ENCODE results near the gene SND1.

SND1 gene

GRCh38 chr7:127789031-127789430 lies 137.0 kb downstream of the SND1 start:
- H2AFZ ChIP-seq (ENCODE audit: low read length): no peak overlapping the region
- no peak overlapping the region for H3K9ac ChIP-seq (ENCODE audit: low read length)
- no peak overlapping the region for H3K27ac ChIP-seq (ENCODE audit: low read depth, low read length, poor library complexity, severe bottlenecking)
- peaks cover 7% of the 10 kb centered on the region; the same call in 1 of the 2 replicates for H3K79me2 ChIP-seq (ENCODE audit: insufficient read depth, low read length)
- no peaks in the 10 kb centered on the region for H3K9me2 ChIP-seq (ENCODE audit: low read depth, low read length)
- H3K4me1 ChIP-seq (ENCODE audit: insufficient read depth, low read length, severe bottlenecking): peaks cover 28% of the 10 kb centered on the region
- H3K36me3 ChIP-seq (ENCODE audit: insufficient read depth, low read length): peaks cover 9% of the 10 kb centered on the region; the same call in 1 of the 2 replicates
- no peaks in the 10 kb centered on the region for H4K20me1 ChIP-seq (ENCODE audit: insufficient read depth, low read length)
- no peaks in the 10 kb centered on the region for H3K9me3 ChIP-seq (ENCODE audit: low read length)
- no peaks in the 10 kb centered on the region for H3F3A ChIP-seq (ENCODE audit: insufficient read depth, low read length)
- H3K4me2 ChIP-seq (ENCODE audit: low read length): no peak overlapping the region
- TF ChIP-seq EZH2 (IDR thresholded peaks at IDR 0.05; ENCODE audit: borderline replicate concordance, low read length) (no peak), CTCF (IDR thresholded peaks at IDR 0.05; ENCODE audit: low read length) (no peak)
- no peaks in the 10 kb centered on the region for H3K27me3 ChIP-seq (ENCODE audit: insufficient read depth, low read length)
- no peak overlapping the region for H3K4me3 ChIP-seq (ENCODE audit: low read depth, low read length, poor library complexity, severe bottlenecking)

GRCh38 chr7:127791446-127792189 lies 139.6 kb downstream of the SND1 start:
- no peaks in the 10 kb centered on the region; the same call in 1 of the 2 replicates for H3K79me2 ChIP-seq (ENCODE audit: insufficient read depth, low read length)
- no peak for TF ChIP-seq CTCF (IDR thresholded peaks at IDR 0.05; ENCODE audit: low read length)
- no peak for TF ChIP-seq EZH2 (IDR thresholded peaks at IDR 0.05; ENCODE audit: borderline replicate concordance, low read length)
- no peaks in the 10 kb centered on the region for H3K27me3 ChIP-seq (ENCODE audit: insufficient read depth, low read length)

GRCh38 chr7:127792528-127793342 lies 140.7 kb downstream of the SND1 start:
- Histone ChIP-seq H3K9me3 (ENCODE audit: low read length) (no peaks in the 10 kb centered on the region), H4K20me1 (ENCODE audit: insufficient read depth, low read length) (no peaks in the 10 kb centered on the region), H3K27ac (ENCODE audit: low read depth, low read length, poor library complexity, severe bottlenecking) (peak overlapping the region; percentile 30), H3K9me2 (ENCODE audit: low read depth, low read length) (no peaks in the 10 kb centered on the region), H3K4me3 (ENCODE audit: low read depth, low read length, poor library complexity, severe bottlenecking) (no peak overlapping the region), H2AFZ (ENCODE audit: low read length) (no peak overlapping the region), H3K4me1 (ENCODE audit: insufficient read depth, low read length, severe bottlenecking) (peaks cover 28% of the 10 kb centered on the region), H3K79me2 (ENCODE audit: insufficient read depth, low read length) (no peaks in the 10 kb centered on the region; the same call in 1 of the 2 replicates), H3K9ac (ENCODE audit: low read length) (no peak overlapping the region; the same call in 1 of the 2 replicates), H3K4me2 (ENCODE audit: low read length) (peak overlapping the region; percentile 28; the same call in 1 of the 2 replicates), H3K36me3 (ENCODE audit: insufficient read depth, low read length) (no peaks in the 10 kb centered on the region), H3K27me3 (ENCODE audit: insufficient read depth, low read length) (no peaks in the 10 kb centered on the region), H3F3A (ENCODE audit: insufficient read depth, low read length) (no peaks in the 10 kb centered on the region)
- TF ChIP-seq CTCF (IDR thresholded peaks at IDR 0.05; ENCODE audit: low read length) (peak; percentile 99), EZH2 (IDR thresholded peaks at IDR 0.05; ENCODE audit: borderline replicate concordance, low read length) (no peak)

More at GRCh38 chr7:127791446-127792189, 139.6 kb downstream of the SND1 start:
- Histone ChIP-seq H4K20me1 (ENCODE audit: insufficient read depth, low read length) (no peaks in the 10 kb centered on the region), H3K4me1 (ENCODE audit: insufficient read depth, low read length, severe bottlenecking) (peaks cover 30% of the 10 kb centered on the region), H3K27ac (ENCODE audit: low read depth, low read length, poor library complexity, severe bottlenecking) (no peak overlapping the region), H3F3A (ENCODE audit: insufficient read depth, low read length) (no peaks in the 10 kb centered on the region), H3K9me2 (ENCODE audit: low read depth, low read length) (no peaks in the 10 kb centered on the region), H3K4me3 (ENCODE audit: low read depth, low read length, poor library complexity, severe bottlenecking) (no peak overlapping the region), H3K4me2 (ENCODE audit: low read length) (no peak overlapping the region), H3K36me3 (ENCODE audit: insufficient read depth, low read length) (no peaks in the 10 kb centered on the region), H3K9me3 (ENCODE audit: low read length) (no peaks in the 10 kb centered on the region), H3K9ac (ENCODE audit: low read length) (no peak overlapping the region), H2AFZ (ENCODE audit: low read length) (no peak overlapping the region)

Data from OCI-LY1 (cell line).